HCT116 (cell line): ENCODE data around the gene DUSP18. TPM values are rescaled to one million over a fixed set of nuclear protein-coding genes. Genes with fewer than 3 reads are reported as not detected.

Source experiments
- ATAC-seq: fragments of 200-7000 bp; cut with Tn5 transposase; 2 replicates; pipeline ENCODE4 v1.9.1; 2020; ENCODE audit warnings: mild to moderate bottlenecking, moderate library complexity
- BruUV-seq: library from RNA; stranded (reverse); fragments of 400-500 nt; replicated peaks from 2 replicates; lab custom pipeline; 2021; lab: Mats Ljungman, UMichigan
- CTCF ChIA-PET: fragments of 300-600 bp; sonication (Branson Sonifier 250); formaldehyde crosslinking; loops from one replicate; lab custom pipeline; 2021; ENCODE audit warnings: antibody characterized with exemption; lab: Charles Lee
- POLR2A ChIA-PET: fragments of 300-600, 350-600 bp; sonication (Branson Sonifier 250); formaldehyde crosslinking; loops from one replicate; lab custom pipeline; 2021; ENCODE audit warnings: antibody characterized with exemption; lab: Charles Lee
- RAD21 ChIA-PET, 2 experiments: fragments of 300-600 bp; sonication (Branson Sonifier 250); formaldehyde crosslinking; loops; one replicate each; lab custom pipeline; 2023; ENCODE audit warnings: low total read pairs in 2 of 2; ENCODE audit not compliant: uncharacterized antibody in 2 of 2, unreplicated experiment in 2 of 2, low non-redundant PET in 1 of 2; lab: Charles Lee
- DNase-seq: peaks from one replicate; pipeline ENCODE4 v3.0.0-alpha.2; 2010; ENCODE audit warnings: low read depth, low spot score
- H2AFZ ChIP-seq: fragments of 200-600 bp; shearing (Covaris generic), sonication (generic); 2 replicates; pipeline ENCODE4 v1.6.1; 2017; ENCODE audit warnings: low read depth, mixed run types, mixed read lengths, antibody characterized with exemption, low read length; ENCODE audit not compliant: poor library complexity, severe bottlenecking
- H3K27ac ChIP-seq: 2 replicates; pipeline ENCODE4 v1.5.1; 2012; ENCODE audit warnings: low read depth, low read length
- H3K27me3 ChIP-seq: fragments of 200-600 bp; sonication (generic); 2 replicates; pipeline ENCODE4 v1.6.1; 2016; ENCODE audit warnings: mixed run types, low read length, mixed read lengths; ENCODE audit not compliant: insufficient read depth
- H3K36me3 ChIP-seq, 2 experiments: fragments of 200-500 bp in 1 of 2; fragments of 200-600 bp in 1 of 2; sonication (Bioruptor generic) in 1 of 2; sonication (generic) in 1 of 2; 2 replicates each; pipeline versions ENCODE4 v1.5.1 to v1.6.1; 2014 to 2016; ENCODE audit warnings: low read length in 2 of 2, inconsistent platforms in 1 of 2, mixed read lengths in 1 of 2, mixed run types in 1 of 2; ENCODE audit not compliant: insufficient read depth in 2 of 2, control insufficient read depth in 1 of 2
- H3K4me1 ChIP-seq, 2 experiments: fragments of 200-600 bp in 1 of 2; sonication (generic) in 1 of 2; 2 replicates each; pipeline versions ENCODE4 v1.5.1 to v1.6.1; 2012 to 2017; ENCODE audit warnings: low read length in 2 of 2, inconsistent platforms in 1 of 2, mild to moderate bottlenecking in 1 of 2, mixed read lengths in 1 of 2, mixed run types in 1 of 2, moderate library complexity in 1 of 2; ENCODE audit not compliant: insufficient read depth in 2 of 2, control insufficient read depth in 1 of 2
- H3K4me2 ChIP-seq: fragments of 200-600 bp; sonication (generic); 2 replicates; pipeline ENCODE4 v1.6.1; 2017; ENCODE audit warnings: mixed run types, low read length, mixed read lengths
- H3K4me3 ChIP-seq, 2 experiments: fragments of 200-600 bp in 1 of 2; sonication (generic) in 1 of 2; replicated peaks in 1 of 2; 2 replicates each; pipeline ENCODE4 v1.5.1; 2011 to 2016; ENCODE audit warnings: low read length in 2 of 2, control low read depth in 1 of 2, low read depth in 1 of 2, mild to moderate bottlenecking in 1 of 2, mixed read lengths in 1 of 2, mixed run types in 1 of 2
- H3K79me2 ChIP-seq: fragments of 200-600 bp; sonication (generic); 2 replicates; pipeline ENCODE4 v1.6.1; 2017; ENCODE audit warnings: mild to moderate bottlenecking, mixed run types, low read length, moderate library complexity, mixed read lengths; ENCODE audit not compliant: insufficient read depth
- H3K9ac ChIP-seq: fragments of 200-600 bp; sonication (generic); 2 replicates; pipeline ENCODE4 v1.6.1; 2016; ENCODE audit warnings: low read length, mixed read lengths
- H3K9me2 ChIP-seq: fragments of 200-600 bp; sonication (generic), shearing (Covaris generic); 2 replicates; pipeline ENCODE4 v1.6.1; 2017; ENCODE audit warnings: mixed run types, mild to moderate bottlenecking, moderate library complexity; ENCODE audit not compliant: insufficient read depth
- H3K9me3 ChIP-seq, 2 experiments: fragments of 200-500 bp in 1 of 2; fragments of 200-600 bp in 1 of 2; sonication (Bioruptor generic) in 1 of 2; sonication (generic) in 1 of 2; 2 replicates each; pipeline ENCODE4 v1.6.1; 2014 to 2017; ENCODE audit warnings: low read length in 2 of 2, mixed read lengths in 2 of 2, inconsistent platforms in 1 of 2, low read depth in 1 of 2, mild to moderate bottlenecking in 1 of 2, mixed run types in 1 of 2, moderate library complexity in 1 of 2; ENCODE audit not compliant: control insufficient read depth in 1 of 2, insufficient read depth in 1 of 2
- H4K20me1 ChIP-seq: fragments of 200-600 bp; sonication (generic), shearing (Covaris generic); 2 replicates; pipeline ENCODE4 v1.6.1; 2017; ENCODE audit warnings: mixed run types, mild to moderate bottlenecking, moderate library complexity; ENCODE audit not compliant: insufficient read depth
- CTCF ChIP-seq, 3 experiments: fragments of 200-600 bp in 1 of 3; sonication (generic) in 1 of 3; IDR thresholded peaks in 2 of 3; conservative IDR thresholded peaks in 1 of 3; 2 replicates each; pipeline ENCODE4 v1.5.1; 2012 to 2017; ENCODE audit warnings: low read depth in 2 of 3, low read length in 2 of 3, antibody characterized with exemption in 1 of 3, borderline replicate concordance in 1 of 3, control low read depth in 1 of 3, mild to moderate bottlenecking in 1 of 3, mixed read lengths in 1 of 3, mixed run types in 1 of 3, moderate library complexity in 1 of 3; ENCODE audit not compliant: insufficient read depth in 1 of 3
- ELF1 ChIP-seq: IDR thresholded peaks from 2 replicates; pipeline ENCODE4 v1.6.1; 2012; ENCODE audit warnings: low read depth, borderline replicate concordance
- EZH2 ChIP-seq: fragments of 200-600 bp; sonication (generic); IDR thresholded peaks from 2 replicates; pipeline ENCODE4 v1.6.1; 2017; ENCODE audit warnings: antibody characterized with exemption, mixed run types
- EZH2phosphoT487 ChIP-seq: fragments of 200-600 bp; IDR thresholded peaks from 2 replicates; pipeline ENCODE4 v1.6.1; 2018; ENCODE audit warnings: antibody characterized with exemption, borderline replicate concordance
- MAX ChIP-seq: IDR thresholded peaks from 2 replicates; pipeline ENCODE4 v1.6.1; 2012
- POLR2AphosphoS5 ChIP-seq: IDR thresholded peaks from 2 replicates; pipeline ENCODE4 v1.6.1; 2011; ENCODE audit warnings: mild to moderate bottlenecking, low read depth, low read length, moderate library complexity
- RAD21 ChIP-seq: IDR thresholded peaks from 2 replicates; pipeline ENCODE4 v1.6.1; 2012; ENCODE audit warnings: low read depth, mild to moderate bottlenecking
- REST ChIP-seq: IDR thresholded peaks from 2 replicates; pipeline ENCODE4 v1.6.1; 2012; ENCODE audit warnings: low read depth
- TCF7L2 ChIP-seq: IDR thresholded peaks from 2 replicates; pipeline ENCODE4 v1.7.0; 2011; ENCODE audit warnings: borderline replicate concordance, inconsistent platforms; ENCODE audit not compliant: insufficient read depth, insufficient read length; ENCODE audit errors: extremely low read depth
- ZNF274 ChIP-seq: fragments of 200-500 bp; sonication (Bioruptor generic); IDR thresholded peaks from 2 replicates; pipeline ENCODE4 v1.6.1; 2014; ENCODE audit warnings: mild to moderate bottlenecking, low read depth, low read length, inconsistent platforms
- intact Hi-C: fragments of 100-400 bp; cut with micrococcal nuclease; formaldehyde crosslinking; loops from 2 replicates; pipeline ENCODE4 v1.10.0; 2022
- total RNA-seq: library from RNA; stranded (reverse); gene quantifications from one replicate; pipeline ENCODE4 v1.2.1, GENCODE V29; 2021; ENCODE audit not compliant: unreplicated experiment

Gene DUSP18
- total RNA-seq, 1 experiment from 2014 or later = 9.7 TPM

- DNase-seq = no peak
- Histone ChIP-seq H3K4me3 (no peak overlapping the region), H3K27ac (no peak overlapping the region), H3K9me2 (no peaks in the 10 kb centered on the region), H3K4me2 (no peak overlapping the region), H3K9me3 (no peaks in the 10 kb centered on the region), H3K36me3 (no peaks in the 10 kb centered on the region), H3K27me3 (no peaks in the 10 kb centered on the region), H3K9ac (no peak overlapping the region), H4K20me1 (no peaks in the 10 kb centered on the region), H3K4me1 (no peaks in the 10 kb centered on the region), H3K79me2 (no peaks in the 10 kb centered on the region), H2AFZ (no peak overlapping the region)
- no peak for TF ChIP-seq EZH2phosphoT487
- no peak for TF ChIP-seq CTCF (IDR thresholded peaks at IDR 0.05 in 2 of 3, conservative IDR thresholded peaks at IDR 0.05 in 1 of 3; ENCODE audit: borderline replicate concordance in 1 of 3, insufficient read depth in 1 of 3, low read depth in 2 of 3, low read length in 2 of 3)
- no peak for TF ChIP-seq ELF1
- TF ChIP-seq EZH2 = no peak
- no peak for TF ChIP-seq POLR2AphosphoS5
- ChIA-PET CTCF (interaction anchor here (0.7 to 1.0 kb wide), 2 partner anchors 22 to 74 kb away, joined by 3 read pairs; partner anchors contain the start of gene TCN2), POLR2A (no interaction called here), RAD21 (no interaction called here)
- no TSS peak for BruUV-seq
- intact Hi-C loops = no loop called here
- ATAC-seq = no peak
Observed at GRCh38 chr22:30628491-30628890, 39.2 kb downstream of the DUSP18 start.

GRCh38 chr22:30627471-30627870 is 40.2 kb downstream of the DUSP18 start:
- H3K27me3 ChIP-seq = no peaks in the 10 kb centered on the region
- no peak overlapping the region for H3K27ac ChIP-seq
- RAD21 ChIA-PET = interaction anchor here in 1 of 2 experiments (0.6 kb wide), 1 partner anchor 839 kb away, joined by 4 read pairs; no protein-coding TSS in a partner anchor
- BruUV-seq = no TSS peak
- H3K79me2 ChIP-seq = no peaks in the 10 kb centered on the region
- POLR2A ChIA-PET = no interaction called here
- no peak overlapping the region for H3K9ac ChIP-seq
- H4K20me1 ChIP-seq = no peaks in the 10 kb centered on the region
- H3K36me3 ChIP-seq = no peaks in the 10 kb centered on the region
- H3K4me3 ChIP-seq = no peak overlapping the region
- H3K4me1 ChIP-seq = no peaks in the 10 kb centered on the region
- H3K9me2 ChIP-seq = no peaks in the 10 kb centered on the region
- ATAC-seq (no peak), DNase-seq (no peak)
- intact Hi-C loops = no loop called here
- H2AFZ ChIP-seq = no peak overlapping the region
- H3K9me3 ChIP-seq = no peaks in the 10 kb centered on the region
- CTCF ChIA-PET = interaction anchor here (0.7 to 1.0 kb wide), 2 partner anchors 21 to 75 kb away, joined by 3 read pairs; partner anchors contain the start of gene TCN2
- H3K4me2 ChIP-seq = no peak overlapping the region
- TF ChIP-seq ZNF274 (no peak), CTCF (IDR thresholded peaks at IDR 0.05 in 2 of 3, conservative IDR thresholded peaks at IDR 0.05 in 1 of 3; ENCODE audit: borderline replicate concordance in 1 of 3, insufficient read depth in 1 of 3, low read depth in 2 of 3, low read length in 2 of 3) (no peak), ELF1 (no peak), RAD21 (no peak), TCF7L2 (no peak), MAX (no peak), REST (no peak)
